NCI-H1694 (cell line): ENCODE data around the gene TYW3.
"Not testable (repeated sequence)": the region's sequence is repeated elsewhere in the genome, so short reads cannot be mapped to it uniquely, and the experiment has no call there.

Experiments used
- DNase-seq: peaks from one replicate; lab custom pipeline; 2025; lab: John Stamatoyannopoulos, UW

The TYW3 gene

DNA sequence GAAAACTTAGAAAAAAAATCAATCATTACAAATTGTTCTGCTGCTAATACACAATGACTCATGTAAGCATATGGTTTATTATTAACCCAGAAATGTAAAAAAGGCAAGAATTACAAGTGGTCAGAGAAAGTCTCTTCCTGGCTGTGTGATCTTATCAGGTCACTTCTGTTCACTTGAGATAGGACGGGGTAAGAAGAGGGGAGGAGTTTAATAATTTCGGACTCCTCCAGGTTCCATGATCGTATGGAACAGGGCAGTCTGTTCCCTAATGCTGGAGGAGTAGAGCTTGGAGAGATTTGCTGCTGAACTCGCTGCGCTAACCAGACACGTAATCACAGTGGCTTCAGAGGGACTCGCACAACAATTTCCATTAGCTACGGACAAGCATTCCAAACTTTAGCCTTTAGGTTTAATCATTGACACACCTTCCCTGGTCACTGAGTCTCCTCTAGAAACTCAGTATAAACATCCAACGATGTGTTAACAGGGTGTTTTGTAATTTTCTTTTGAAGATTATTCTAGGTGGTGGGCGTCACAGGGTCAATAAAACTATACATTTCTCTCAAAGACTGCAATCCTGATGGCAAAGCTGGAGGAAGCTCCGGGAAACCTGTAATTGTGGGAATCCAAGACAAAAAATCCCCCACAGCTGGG lies 1.4 kb upstream of the TYW3 start:
- DNase-seq = no peak

DNA sequence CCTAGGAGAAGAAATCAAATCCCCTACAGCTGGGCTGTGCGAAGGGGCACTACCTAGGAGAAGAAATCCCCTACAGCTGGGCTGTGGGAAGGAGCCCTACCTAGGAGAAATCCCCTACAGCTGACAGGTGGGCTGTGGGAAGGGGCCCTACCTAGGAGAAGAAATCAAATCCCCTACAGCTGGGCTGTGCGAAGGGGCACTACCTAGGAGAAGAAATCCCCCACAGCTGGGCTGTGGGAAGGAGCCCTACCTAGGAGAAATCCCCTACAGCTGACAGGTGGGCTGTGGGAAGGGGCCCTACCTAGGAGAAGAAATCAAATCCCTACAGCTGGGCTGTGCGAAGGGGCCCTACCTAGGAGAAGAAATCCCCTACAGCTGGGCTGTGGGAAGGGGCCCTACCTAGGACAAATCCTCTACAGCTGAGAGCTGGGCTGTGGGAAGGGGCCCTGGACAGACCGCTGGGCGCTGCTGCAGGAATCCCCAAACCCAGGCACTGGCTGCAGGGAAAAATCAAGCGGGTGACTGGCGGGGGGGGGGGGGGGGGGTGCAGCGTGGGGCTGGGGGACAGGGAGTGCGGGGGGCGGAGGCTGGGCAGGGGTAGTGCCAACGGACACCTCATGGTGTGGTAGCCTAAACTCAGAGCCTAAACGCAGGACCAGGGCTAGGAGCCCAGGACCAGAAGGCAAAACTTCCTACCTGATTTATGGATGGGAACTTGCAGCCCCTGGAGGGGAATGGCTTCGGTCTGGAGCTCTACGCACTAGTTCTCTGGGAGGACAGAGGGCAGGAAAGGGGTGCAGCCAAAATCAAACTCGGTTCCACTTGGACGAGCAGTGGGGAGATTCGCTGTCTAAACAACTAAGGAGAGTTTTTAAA lies 643 bp upstream of the TYW3 start:
- not testable (repeated sequence) for DNase-seq

DNA sequence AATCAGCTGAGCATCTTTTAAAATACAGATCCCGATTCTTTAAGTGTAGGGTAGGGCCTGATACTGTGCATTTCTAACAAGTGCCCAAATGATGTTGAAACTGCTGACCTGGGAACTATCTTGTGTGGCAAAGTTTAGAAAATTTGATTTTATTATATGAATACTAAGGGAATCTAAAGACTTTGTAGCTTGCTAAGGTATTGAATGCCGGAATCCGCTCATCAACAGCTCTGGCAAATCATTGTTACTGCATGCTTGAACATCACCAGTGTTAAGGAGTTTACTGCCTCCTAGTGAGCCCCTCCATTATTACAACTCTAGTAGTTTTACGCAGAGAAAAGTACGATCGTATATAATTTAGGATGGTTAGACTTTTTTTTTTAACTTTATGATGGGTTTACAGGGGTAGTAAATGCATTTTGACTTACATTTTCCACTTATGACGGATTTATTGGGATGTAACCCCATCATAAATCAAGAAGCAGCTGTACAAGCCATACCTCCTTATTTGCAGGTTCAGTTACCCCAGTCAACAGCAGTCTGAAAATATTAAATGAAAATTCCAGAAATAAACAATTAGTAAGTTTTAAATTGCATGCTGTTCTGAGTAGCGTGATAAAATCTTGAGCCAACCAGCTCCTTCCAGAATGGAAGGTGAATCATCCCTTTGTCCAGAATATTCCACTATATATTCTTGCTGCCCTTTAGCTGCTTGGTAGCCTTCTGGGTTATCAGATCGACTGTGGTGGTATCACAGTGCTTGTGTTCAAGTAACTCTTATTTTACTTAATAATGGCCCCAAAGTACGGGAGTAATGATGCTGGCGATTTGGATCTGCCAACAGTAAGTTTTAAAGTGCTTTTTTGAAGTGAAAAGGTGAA lies 892 bp downstream of the TYW3 start:
- peak; percentile 84 for DNase-seq

DNA sequence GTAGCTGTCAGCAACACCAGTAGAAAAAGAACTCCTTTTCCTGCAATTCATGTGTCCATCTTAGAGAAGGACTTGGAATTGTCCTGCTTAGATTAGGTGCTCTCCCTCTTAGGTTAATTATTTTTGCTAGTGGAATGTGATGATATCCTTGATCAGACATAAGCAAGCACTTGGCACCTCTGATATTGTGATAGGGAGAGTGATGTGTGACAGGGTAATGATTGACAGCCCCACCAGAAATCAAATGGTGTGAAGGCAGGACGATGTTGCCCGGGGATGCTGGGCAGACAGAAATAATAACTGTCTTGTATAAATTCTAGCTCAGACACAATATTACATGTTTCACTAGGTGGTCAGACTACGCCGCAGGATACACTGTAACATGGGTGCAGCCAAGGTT lies 4.4 kb downstream of the TYW3 start:
- no peak for DNase-seq

DNA sequence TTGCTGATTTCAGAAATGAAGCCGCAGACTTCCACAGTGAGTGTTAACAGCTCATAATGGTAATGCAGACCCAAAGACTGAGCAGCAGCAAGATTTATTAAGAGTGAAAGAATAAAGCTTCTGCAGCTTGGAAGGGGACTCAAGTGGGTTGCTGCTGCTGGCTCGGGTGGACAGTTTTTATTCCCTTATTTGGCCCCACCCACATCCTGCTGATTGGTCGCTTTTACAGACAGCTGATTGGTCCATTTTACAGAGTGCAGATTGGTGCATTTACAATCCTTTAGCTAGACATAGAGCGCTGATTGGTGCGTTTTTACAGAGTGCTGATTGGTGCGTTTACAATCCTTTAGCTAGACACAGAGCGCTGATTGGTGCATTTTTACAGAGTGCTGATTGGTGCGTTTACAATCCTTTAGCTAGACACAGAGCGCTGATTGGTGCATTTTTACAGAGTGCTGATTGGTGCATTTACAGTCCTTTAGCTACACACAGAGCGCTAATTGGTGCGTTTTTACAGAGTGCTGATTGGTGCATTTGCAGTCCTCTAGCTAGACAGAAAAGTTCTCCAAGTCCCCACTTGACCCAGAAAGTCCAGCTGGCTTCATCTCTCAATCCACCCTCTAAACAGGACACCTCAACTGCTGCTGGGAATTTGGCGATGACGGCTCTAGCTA lies 7.5 kb downstream of the TYW3 start:
- DNase-seq = not testable (repeated sequence)

DNA sequence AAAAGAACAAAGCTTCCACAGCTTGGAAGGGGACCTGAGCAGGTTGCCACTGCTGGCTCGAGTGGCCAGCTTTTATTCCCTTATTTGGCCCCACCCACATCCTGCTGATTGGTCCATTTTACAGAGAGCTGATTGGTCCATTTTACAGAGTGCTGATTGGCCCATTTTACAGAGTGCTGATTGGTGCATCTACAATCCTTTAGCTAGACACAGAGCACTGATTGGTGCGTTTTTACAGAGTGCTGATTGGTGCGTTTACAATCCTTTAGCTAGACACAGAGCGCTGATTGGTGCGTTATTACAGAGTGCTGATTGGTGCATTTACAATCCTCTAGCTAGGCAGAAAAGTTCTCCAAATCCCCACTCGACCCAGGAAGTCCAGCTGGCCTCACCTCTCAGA lies 12.3 kb downstream of the TYW3 start:
- not testable (repeated sequence) for DNase-seq

DNA sequence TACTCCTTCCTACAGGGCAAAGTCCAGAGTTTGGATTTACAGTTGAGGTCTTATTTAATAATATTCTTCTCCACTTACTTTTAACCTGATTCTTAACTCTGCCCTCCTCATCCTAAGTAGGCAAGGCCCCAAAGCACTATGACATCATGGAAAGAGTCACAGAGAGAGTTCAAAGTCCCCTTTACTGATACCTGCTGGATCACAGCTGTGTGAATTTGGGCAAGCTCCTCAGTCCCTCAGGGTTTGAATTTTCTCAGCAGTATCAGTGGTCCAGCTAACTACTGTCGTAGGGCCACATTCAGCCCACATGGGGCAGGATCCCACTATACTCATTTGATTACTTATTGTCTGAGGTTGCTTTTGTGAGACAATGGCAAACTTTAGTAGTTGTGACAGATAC lies 16.0 kb downstream of the TYW3 start:
- DNase-seq = no peak

DNA sequence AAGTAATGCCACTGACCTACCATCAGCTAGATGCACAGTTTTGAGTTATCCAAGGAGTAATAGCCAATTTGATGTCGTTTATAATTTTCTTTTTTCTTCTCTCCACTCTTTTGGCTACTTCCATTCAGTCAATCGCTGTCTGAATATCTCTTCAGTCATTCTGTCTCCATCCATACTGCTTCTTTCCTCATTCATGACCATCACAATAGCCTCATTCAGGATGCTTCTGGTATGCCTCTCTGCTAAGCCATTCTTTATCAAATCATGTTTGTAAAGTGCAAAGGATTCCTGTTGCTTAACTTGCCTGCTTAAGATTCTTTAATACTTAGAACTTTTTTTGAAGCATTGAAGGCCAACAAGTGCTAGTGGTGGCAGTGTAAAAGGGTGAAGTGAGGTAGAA lies 20.2 kb downstream of the TYW3 start:
- no peak for DNase-seq

DNA sequence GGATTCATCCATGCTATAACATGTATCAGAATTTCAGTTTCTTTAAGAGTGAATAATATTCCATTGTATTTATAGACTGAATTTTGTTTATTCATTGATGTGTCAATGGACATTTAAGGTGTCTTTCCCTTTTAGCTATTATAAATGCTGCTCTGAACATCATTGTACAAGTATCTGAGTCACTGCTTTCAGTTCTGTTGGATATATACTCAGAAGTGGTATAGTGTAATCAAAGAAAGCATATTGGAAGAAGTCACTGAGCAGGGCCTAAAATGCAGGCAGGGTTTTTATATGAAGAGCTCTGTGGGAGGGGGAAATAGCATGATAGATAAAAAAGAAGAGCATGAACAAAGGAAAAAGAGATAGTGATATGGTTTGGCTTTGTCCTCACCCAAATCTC lies 22.5 kb downstream of the TYW3 start:
- no peak for DNase-seq

DNA sequence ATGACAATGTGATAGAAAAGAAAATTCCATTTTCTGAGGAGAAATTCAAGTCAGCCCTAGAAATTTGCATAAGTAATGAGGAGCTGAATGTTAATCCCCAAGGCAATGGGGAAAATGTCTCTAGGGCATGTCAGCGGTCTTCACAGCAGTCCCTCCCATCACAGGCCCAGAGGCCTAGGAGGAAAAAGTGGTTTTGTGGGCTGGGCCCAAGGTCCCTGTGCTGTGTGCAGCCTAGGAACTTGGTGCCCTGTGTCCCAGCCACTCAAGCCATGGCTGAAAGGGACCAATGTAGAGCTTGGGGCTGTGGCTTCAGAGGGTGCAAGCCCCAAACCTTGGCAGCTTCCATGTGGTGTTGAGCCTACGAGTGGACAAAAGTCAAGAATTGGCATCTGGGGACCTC lies 23.7 kb downstream of the TYW3 start:
- not testable (repeated sequence) for DNase-seq

DNA sequence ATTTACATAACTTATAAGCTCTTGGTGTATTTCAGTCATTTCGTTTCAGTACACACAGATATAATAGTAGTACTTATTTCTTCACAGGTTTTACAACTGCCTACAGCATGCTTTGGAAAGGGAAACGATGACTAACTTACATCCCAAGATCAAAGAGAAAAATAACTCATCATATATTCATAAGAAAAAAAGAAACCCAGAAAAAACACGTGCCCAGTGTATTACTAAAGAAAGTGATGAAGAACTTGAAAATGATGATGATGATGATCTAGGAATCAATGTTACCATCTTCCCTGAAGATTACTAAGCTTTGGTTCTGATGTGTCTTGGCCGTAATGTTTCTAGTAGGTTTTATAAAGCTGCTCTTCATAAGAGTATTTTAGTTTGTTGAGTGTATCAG lies 30.9 kb downstream of the TYW3 start:
- no peak for DNase-seq

DNA sequence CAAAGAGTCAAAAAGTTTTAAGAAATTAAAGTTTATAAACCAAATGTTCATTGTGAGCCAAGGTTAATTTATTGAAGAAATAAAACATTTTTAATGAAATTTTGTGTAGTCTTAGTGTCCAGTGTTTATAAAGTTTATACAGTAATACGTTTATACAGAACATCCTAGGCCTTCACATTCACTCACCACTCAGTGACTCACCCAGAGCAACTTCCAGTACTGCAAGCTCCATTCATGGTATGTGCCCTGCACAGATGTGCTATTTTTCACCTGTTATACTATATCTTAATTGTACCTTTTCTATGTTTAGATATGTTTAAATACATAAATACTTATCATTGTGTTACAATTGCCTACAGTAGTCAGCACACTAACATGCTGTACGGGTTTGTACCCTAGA lies 33.6 kb downstream of the TYW3 start:
- DNase-seq = no peak

DNA sequence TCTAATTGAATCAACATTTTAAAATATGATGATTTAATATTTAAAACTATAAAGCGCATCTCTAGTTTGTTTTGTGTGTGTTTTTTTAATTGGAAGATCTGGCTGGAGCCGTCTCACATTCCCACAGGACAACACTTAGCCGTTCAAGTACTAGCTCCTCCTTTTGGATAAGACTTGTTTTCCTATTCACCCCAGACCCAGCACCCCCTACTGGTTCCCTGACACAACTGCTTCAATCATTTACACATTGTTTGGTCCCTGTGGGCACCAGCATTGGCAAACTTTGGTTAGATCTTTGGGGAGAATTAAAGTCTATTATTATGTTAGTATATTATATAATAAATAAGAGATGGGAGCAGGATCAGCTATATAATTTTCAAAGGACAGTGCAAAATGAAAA lies 34.5 kb downstream of the TYW3 start:
- DNase-seq = no peak

DNA sequence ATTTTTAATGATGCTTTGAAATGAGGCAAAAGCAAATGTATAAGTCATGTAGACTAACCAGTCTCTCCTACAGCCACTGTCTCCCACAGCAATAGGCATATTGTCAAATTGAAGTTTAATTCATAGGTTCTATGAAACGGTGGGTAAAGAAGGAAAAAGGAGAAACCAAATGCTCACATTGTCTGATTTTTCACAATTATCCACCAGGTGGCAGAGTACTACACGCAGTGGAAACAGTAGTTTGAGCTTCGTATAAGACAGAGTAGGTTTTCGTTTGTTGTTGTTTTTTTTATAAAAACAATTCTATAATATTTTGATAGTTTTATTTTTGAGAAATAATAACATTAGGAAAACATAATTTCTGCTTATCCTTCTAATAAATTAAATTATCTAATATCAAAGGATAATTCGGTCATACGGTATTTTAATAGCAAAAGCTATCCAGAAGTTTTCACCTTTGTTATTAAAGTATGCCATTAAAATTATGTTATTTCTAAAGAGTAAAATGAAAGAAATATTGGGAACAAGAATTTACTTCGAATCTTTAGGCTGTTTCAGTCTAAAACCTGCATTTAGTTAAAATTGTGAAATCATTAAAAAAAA lies 39.1 kb downstream of the TYW3 start:
- peak; percentile 83 for DNase-seq

DNA sequence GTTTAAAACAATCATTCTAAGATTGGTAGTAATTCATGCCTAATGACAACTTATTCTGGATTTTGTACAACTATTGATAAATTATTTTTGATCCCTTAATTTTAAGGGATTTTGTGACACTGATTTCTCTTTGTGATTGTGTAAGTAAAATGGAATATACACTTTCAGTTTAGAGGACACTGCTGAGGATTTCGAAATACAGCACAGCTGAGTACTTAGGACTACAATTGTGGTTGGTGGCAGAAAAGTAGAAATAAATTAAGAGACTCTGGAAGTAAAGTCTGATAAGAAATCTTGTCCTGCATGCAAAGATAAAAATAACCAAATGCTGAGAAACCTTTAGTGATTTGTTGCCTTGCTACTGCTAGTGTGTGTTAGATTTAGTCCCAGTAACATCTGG lies 40.0 kb downstream of the TYW3 start:
- no peak for DNase-seq

DNA sequence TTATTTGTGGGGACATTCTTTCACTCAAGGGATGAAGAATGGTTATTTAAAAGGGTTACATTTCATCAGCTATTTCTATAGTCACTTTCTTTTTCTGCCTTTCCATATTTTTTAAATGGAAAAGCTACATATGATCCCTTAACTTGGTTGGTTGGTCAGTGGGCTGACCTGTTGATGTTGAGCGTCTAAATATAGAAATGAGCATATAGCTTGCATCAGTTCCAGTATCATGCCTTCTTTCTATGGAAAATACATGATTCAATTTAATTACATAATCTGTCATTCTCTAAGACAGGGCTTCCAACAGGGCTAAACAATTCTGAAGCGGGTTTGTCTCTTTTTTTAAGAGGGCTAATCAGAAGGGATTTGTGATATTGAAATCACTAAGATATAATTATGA lies 40.6 kb downstream of the TYW3 start:
- no peak for DNase-seq

DNA sequence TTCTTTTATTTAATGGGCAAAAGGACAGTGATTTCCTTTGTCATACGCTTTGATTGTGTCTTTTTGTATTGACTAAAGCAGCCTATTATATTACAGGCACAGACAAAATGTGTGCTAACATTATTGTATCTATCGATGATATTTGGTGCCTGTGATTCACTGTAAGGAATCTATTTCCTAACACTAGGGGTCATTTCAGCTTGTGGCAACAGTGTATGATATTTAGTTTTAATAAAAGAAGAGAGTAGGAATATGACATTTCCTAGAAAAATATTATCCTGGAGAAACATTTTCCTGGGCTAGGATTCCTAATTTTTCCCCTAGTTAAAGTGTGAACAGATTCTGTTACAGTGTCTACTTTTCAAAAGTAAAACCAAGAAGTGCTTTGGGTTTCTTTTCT lies 42.8 kb downstream of the TYW3 start:
- no peak for DNase-seq

DNA sequence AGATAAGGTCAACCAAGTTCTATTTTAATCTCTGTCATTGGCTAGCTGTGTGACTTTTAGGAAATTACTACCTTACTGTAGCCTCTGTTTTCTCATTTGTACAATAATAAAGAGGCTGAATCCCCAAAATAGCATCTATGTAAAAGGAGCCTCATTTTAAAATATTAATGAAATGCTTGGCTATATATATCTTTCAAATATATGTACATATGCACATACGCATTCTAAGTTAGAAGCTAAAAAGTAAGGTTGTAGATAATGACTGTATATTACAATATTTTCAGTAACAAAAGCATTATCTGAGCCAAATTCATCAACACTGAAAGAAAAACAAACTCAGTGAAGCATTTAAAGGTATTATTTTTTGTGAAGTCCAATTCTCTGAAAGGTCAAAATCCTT lies 44.6 kb downstream of the TYW3 start:
- no peak for DNase-seq

DNA sequence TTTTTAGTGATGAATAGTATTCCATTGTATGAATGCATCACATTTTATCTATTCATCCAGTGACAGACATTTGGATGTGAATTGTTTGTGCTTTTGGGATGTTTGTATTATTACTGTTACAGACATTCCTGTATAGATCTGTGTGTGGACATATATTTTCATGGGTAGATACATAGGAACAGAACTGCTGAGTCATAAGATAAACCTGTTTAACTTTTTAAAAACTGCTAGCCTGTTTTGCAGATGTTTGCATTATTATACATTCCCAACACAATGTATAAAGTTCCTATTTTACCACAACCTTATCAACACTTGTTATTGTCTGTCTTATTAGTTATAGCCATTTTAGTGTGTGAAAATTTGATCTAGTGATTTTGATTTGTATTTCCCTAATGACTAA lies 46.8 kb downstream of the TYW3 start:
- no peak for DNase-seq

DNA sequence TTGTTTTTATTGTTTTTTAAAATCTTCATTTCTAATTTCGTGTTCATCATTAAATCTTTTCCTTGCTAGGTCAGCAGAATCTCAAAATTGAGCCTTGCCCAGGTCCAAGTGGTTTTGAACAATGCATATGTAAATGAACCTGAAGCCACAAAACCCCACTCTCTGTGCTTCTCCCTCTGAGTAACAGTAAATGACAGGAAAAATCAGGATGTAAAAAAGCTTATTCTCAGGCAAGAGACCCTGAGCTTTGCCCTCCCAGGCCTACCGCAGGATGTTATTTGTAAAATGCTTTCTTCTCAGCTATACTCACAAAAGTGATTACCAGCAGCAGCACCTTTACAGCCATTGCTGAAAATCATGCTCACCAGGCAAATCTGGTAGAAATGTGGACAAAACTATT lies 47.6 kb downstream of the TYW3 start:
- no peak for DNase-seq

DNA sequence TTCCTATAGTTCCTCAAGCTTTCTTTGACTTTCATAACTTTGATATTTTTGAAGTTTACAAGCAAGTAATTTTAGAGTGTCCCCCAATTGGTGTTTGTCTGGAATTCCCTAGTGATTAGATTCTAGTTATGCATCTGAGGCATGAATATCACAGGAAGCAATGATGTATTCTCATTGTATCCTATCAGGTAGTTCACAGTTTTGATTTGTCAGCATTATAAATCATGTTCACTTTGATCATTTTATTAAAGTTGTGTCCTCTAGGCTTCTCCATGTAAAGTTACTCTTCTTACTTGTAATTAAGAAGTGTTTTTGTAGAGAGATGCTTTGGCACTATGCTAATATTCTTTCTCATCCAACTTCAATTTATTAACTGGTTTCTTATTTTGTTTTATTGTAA lies 53.0 kb downstream of the TYW3 start:
- DNase-seq = no peak

DNA sequence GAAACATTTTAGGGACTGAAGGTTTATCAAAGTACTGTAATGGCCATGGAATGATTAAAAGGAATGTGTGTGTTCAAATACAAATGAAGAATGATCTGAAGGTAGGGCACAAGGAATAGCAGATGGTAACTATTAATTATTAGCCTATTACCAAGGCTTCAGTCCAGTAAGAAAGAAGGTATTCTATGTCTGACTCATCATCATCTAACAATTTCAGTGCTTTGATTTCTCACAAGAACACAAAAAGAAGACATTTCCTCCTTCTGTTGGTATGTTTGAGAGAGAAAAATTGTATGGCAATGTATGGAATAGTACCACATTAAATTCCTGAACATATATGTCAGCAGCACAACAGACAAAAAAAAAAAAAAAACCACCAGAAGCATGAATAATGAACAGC lies 57.5 kb downstream of the TYW3 start:
- DNase-seq = no peak
